Urinary bladder (tissue), 4 donors: ENCODE measurements around the gene SMIM35. TPM values are rescaled to one million over a fixed set of nuclear protein-coding genes. Genes with fewer than 3 reads are reported as not detected.

Source experiments
- DNase-seq: peaks from one replicate; pipeline ENCODE4 v3.0.0-alpha.2; 2015; ENCODE audit errors: extremely low spot score
- H3K27ac ChIP-seq: one replicate; pipeline ENCODE4 v1.5.1; 2013; ENCODE audit warnings: low read depth, mild to moderate bottlenecking, moderate library complexity
- H3K36me3 ChIP-seq: one replicate; pipeline ENCODE4 v1.6.1; 2013; ENCODE audit warnings: mild to moderate bottlenecking, moderate library complexity; ENCODE audit not compliant: insufficient read depth
- H3K4me1 ChIP-seq: one replicate; pipeline ENCODE4 v1.6.1; 2013; ENCODE audit warnings: mild to moderate bottlenecking, moderate library complexity; ENCODE audit not compliant: insufficient read depth
- H3K4me3 ChIP-seq: one replicate; pipeline ENCODE4 v1.5.1; 2013; ENCODE audit warnings: low read depth, low read length
- WGBS: extraction: QIAGEN DNeasy Blood & Tissue Kit; methylation state at CpG from one replicate; pipeline ENCODE4 v1.1.7; 2013; 5-methylcytosine and 5-hydroxymethylcytosine counted together
- polyA plus RNA-seq: library from polyadenylated mRNA; stranded (reverse); fragments of 200-250 nt; gene quantifications from one replicate; pipeline ENCODE4 v1.2.3, GENCODE V29; 2013
- total RNA-seq: library from RNA; depleted of rRNA; stranded (reverse); fragments of >200 nt; gene quantifications from one replicate; pipeline ENCODE4 v1.2.3, GENCODE V29; 2014
- donor health status: healthy with polysubstance abuse.
- donor health status: healthy.

The SMIM35 gene
- total and polyA plus RNA-seq, 2 donors, result 0.03 TPM; not detected in 1

GRCh38 chr11:117972629-117973502 lies 113.9 kb downstream of the SMIM35 start:
- WGBS, result 40% methylated on average over 9 of the region's 9 CpGs
- no peak overlapping the region for H3K27ac ChIP-seq
- H3K36me3 ChIP-seq, result no peaks in the 10 kb centered on the region
- no peak for DNase-seq
- no peak overlapping the region for H3K4me3 ChIP-seq
- no peaks in the 10 kb centered on the region for H3K4me1 ChIP-seq

GRCh38 chr11:117972044-117972443 lies 114.7 kb downstream of the SMIM35 start:
- H3K27ac ChIP-seq, result no peak overlapping the region
- WGBS, result 93% methylated on average over 10 of the region's 10 CpGs
- no peak for DNase-seq

GRCh38 chr11:117970400-117971024 lies 116.3 kb downstream of the SMIM35 start:
- Histone ChIP-seq H3K36me3 (no peaks in the 10 kb centered on the region), H3K4me3 (no peak overlapping the region), H3K4me1 (no peaks in the 10 kb centered on the region), H3K27ac (no peak overlapping the region)
- WGBS, result 84% methylated on average over 4 of the region's 4 CpGs
- no peak for DNase-seq

More at GRCh38 chr11:117972044-117972443, 114.7 kb downstream of the SMIM35 start:
- no peaks in the 10 kb centered on the region for H3K36me3 ChIP-seq
- no peak overlapping the region for H3K4me3 ChIP-seq
- no peaks in the 10 kb centered on the region for H3K4me1 ChIP-seq

- no peaks in the 10 kb centered on the region for H3K36me3 ChIP-seq
- 89% methylated on average over 5 of the region's 5 CpGs for WGBS
- H3K4me3 ChIP-seq, result no peak overlapping the region
- DNase-seq, result no peak
- no peaks in the 10 kb centered on the region for H3K4me1 ChIP-seq
- H3K27ac ChIP-seq, result no peak overlapping the region
These were observed 117.4 kb downstream of the SMIM35 start for GRCh38 chr11:117969160-117969991.

- DNase-seq, result no peak
- 75% methylated on average over 8 of the region's 8 CpGs for WGBS
These were observed 119.9 kb downstream of the SMIM35 start for GRCh38 chr11:117966908-117967307.

GRCh38 chr11:117962826-117963225 lies 123.9 kb downstream of the SMIM35 start:
- 87% methylated on average over 3 of the region's 3 CpGs for WGBS
- no peak overlapping the region for H3K4me3 ChIP-seq
- no peak overlapping the region for H3K27ac ChIP-seq
- no peak for DNase-seq
- no peaks in the 10 kb centered on the region for H3K4me1 ChIP-seq
- H3K36me3 ChIP-seq, result no peaks in the 10 kb centered on the region

More at GRCh38 chr11:117966908-117967307, 119.9 kb downstream of the SMIM35 start:
- Histone ChIP-seq H3K36me3 (no peaks in the 10 kb centered on the region), H3K4me1 (no peaks in the 10 kb centered on the region), H3K4me3 (no peak overlapping the region), H3K27ac (no peak overlapping the region)

GRCh38 chr11:117961896-117962295 lies 124.9 kb downstream of the SMIM35 start:
- H3K36me3 ChIP-seq, result no peaks in the 10 kb centered on the region
- no peak overlapping the region for H3K27ac ChIP-seq
- WGBS, result 86% methylated on average over 10 of the region's 10 CpGs
- DNase-seq, result no peak
- H3K4me1 ChIP-seq, result no peaks in the 10 kb centered on the region
- H3K4me3 ChIP-seq, result no peak overlapping the region

- Histone ChIP-seq H3K36me3 (no peaks in the 10 kb centered on the region), H3K27ac (no peak overlapping the region), H3K4me3 (no peak overlapping the region), H3K4me1 (no peaks in the 10 kb centered on the region)
- DNase-seq, result no peak
- WGBS, result 79% methylated on average over 1 of the region's 1 CpG
These were observed 126.4 kb downstream of the SMIM35 start for GRCh38 chr11:117960406-117960805.

GRCh38 chr11:117959438-117960149 lies 127.2 kb downstream of the SMIM35 start:
- no peaks in the 10 kb centered on the region for H3K36me3 ChIP-seq
- no peaks in the 10 kb centered on the region for H3K4me1 ChIP-seq
- no peak for DNase-seq
- WGBS, result 74% methylated on average over 1 of the region's 1 CpG
- H3K27ac ChIP-seq, result no peak overlapping the region
- no peak overlapping the region for H3K4me3 ChIP-seq

GRCh38 chr11:117958949-117959348 lies 127.8 kb downstream of the SMIM35 start:
- Histone ChIP-seq H3K27ac (no peak overlapping the region), H3K4me3 (no peak overlapping the region), H3K36me3 (no peaks in the 10 kb centered on the region), H3K4me1 (no peaks in the 10 kb centered on the region)
- DNase-seq, result no peak
- 93% methylated on average over 1 of the region's 1 CpG for WGBS
